Measurements from ENCODE around the gene AP1B1. TPM values are rescaled to one million over a fixed set of nuclear protein-coding genes. Genes with fewer than 3 reads are reported as not detected.

The AP1B1 gene
- total and polyA plus RNA-seq, 2 of the 13 experiments (the other 11 are each of a cell fraction or from before 2014, with no cell fraction given), result 26.6 to 29.7 TPM

DNA sequence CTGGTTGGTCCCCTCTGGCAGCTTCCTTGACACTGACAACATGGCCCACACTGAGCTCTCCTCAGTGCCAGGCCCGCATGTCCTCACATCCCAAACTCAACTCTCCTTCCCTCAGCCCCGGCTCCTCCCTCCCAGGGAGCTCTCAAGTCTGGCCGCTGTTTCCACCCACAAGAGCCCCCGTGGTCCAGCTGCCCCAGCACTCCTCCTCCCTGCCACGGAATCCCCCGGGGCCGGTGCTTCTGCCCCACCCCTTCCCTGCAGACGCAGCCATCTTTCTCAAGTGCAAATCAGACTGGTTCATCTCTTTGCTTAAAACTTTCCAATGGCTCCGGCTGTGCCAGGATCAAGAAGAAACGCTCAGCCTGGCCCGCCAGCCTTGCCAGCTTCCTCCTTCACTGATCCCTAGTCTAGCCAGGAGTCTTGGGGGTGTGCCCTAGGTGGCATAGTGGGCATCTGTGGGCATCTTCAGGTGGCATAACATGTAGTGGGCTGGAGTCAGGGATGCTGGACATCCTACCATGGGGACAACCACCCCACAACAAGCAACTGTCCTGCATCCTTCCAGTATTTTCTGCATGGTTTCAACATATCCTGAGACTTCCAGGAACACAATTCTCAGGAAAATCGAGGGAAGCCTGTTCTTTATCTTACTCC lies 50.6 kb downstream of the AP1B1 start (continued):
- TF ChIP-seq, protein P1, sequence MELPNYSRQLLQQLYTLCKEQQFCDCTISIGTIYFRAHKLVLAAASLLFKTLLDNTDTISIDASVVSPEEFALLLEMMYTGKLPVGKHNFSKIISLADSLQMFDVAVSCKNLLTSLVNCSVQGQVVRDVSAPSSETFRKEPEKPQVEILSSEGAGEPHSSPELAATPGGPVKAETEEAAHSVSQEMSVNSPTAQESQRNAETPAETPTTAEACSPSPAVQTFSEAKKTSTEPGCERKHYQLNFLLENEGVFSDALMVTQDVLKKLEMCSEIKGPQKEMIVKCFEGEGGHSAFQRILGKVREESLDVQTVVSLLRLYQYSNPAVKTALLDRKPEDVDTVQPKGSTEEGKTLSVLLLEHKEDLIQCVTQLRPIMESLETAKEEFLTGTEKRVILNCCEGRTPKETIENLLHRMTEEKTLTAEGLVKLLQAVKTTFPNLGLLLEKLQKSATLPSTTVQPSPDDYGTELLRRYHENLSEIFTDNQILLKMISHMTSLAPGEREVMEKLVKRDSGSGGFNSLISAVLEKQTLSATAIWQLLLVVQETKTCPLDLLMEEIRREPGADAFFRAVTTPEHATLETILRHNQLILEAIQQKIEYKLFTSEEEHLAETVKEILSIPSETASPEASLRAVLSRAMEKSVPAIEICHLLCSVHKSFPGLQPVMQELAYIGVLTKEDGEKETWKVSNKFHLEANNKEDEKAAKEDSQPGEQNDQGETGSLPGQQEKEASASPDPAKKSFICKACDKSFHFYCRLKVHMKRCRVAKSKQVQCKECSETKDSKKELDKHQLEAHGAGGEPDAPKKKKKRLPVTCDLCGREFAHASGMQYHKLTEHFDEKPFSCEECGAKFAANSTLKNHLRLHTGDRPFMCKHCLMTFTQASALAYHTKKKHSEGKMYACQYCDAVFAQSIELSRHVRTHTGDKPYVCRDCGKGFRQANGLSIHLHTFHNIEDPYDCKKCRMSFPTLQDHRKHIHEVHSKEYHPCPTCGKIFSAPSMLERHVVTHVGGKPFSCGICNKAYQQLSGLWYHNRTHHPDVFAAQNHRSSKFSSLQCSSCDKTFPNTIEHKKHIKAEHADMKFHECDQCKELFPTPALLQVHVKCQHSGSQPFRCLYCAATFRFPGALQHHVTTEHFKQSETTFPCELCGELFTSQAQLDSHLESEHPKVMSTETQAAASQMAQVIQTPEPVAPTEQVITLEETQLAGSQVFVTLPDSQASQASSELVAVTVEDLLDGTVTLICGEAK (IDR thresholded peaks at IDR 0.05), result no peak
- TF ChIP-seq, protein P1 (CRISPR knock-in tag; IDR thresholded peaks at IDR 0.05), result no peak
- TF ChIP-seq, protein P2, sequence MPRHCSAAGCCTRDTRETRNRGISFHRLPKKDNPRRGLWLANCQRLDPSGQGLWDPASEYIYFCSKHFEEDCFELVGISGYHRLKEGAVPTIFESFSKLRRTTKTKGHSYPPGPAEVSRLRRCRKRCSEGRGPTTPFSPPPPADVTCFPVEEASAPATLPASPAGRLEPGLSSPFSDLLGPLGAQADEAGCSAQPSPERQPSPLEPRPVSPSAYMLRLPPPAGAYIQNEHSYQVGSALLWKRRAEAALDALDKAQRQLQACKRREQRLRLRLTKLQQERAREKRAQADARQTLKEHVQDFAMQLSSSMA (CRISPR knock-in tag; IDR thresholded peaks at IDR 0.05), result no peak
- TF ChIP-seq FOXO1 (CRISPR knock-in tag; IDR thresholded peaks at IDR 0.05) (no peak), ATRX (CRISPR knock-in tag; IDR thresholded peaks at IDR 0.05; ENCODE audit: borderline replicate concordance) (no peak), EHMT2 (IDR thresholded peaks at IDR 0.05; ENCODE audit: borderline replicate concordance, low read depth, low read length) (no peak), MAZ (IDR thresholded peaks at IDR 0.05; ENCODE audit: borderline replicate concordance, low read depth, low read length) (no peak), MAZ (CRISPR knock-in tag; IDR thresholded peaks at IDR 0.05; ENCODE audit: low read depth) (no peak), GATAD2A (CRISPR knock-in tag; IDR thresholded peaks at IDR 0.05) (no peak), SMYD3 (CRISPR knock-in tag; IDR thresholded peaks at IDR 0.05) (no peak), ZMYM2 (CRISPR knock-in tag; IDR thresholded peaks at IDR 0.05) (no peak)
- TF ChIP-seq, protein P3, sequence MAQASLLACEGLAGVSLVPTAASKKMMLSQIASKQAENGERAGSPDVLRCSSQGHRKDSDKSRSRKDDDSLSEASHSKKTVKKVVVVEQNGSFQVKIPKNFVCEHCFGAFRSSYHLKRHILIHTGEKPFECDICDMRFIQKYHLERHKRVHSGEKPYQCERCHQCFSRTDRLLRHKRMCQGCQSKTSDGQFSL (CRISPR knock-in tag; IDR thresholded peaks at IDR 0.05), result no peak
- TF ChIP-seq, protein P4, sequence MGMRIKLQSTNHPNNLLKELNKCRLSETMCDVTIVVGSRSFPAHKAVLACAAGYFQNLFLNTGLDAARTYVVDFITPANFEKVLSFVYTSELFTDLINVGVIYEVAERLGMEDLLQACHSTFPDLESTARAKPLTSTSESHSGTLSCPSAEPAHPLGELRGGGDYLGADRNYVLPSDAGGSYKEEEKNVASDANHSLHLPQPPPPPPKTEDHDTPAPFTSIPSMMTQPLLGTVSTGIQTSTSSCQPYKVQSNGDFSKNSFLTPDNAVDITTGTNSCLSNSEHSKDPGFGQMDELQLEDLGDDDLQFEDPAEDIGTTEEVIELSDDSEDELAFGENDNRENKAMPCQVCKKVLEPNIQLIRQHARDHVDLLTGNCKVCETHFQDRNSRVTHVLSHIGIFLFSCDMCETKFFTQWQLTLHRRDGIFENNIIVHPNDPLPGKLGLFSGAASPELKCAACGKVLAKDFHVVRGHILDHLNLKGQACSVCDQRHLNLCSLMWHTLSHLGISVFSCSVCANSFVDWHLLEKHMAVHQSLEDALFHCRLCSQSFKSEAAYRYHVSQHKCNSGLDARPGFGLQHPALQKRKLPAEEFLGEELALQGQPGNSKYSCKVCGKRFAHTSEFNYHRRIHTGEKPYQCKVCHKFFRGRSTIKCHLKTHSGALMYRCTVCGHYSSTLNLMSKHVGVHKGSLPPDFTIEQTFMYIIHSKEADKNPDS (CRISPR knock-in tag; IDR thresholded peaks at IDR 0.05), result no peak

Measured in HepG2 (cell line).